Hindlimb muscle (tissue), 1 donor: ENCODE data around the gene FREY1. TPM values are rescaled to one million over a fixed set of nuclear protein-coding genes. Genes with fewer than 3 reads are reported as not detected.

ENCODE experiments used
- DNase-seq: peaks from one replicate; pipeline ENCODE4 v3.0.0-alpha.2; 2013
- polyA plus RNA-seq: library from polyadenylated mRNA; unstranded; fragments of 120-200 nt; gene quantifications from one replicate; pipeline ENCODE4 v1.2.1, GENCODE V29; 2013; ENCODE audit not compliant: insufficient read length

FREY1 gene
- polyA plus RNA-seq, 1 donor = 0.26 TPM

- no peak for DNase-seq
Observed at GRCh38 chr11:45892856-45893255, 14.2 kb downstream of the FREY1 start.

- DNase-seq = no peak
Observed at GRCh38 chr11:45890886-45891550, 16.1 kb downstream of the FREY1 start.

- no peak for DNase-seq
Observed at GRCh38 chr11:45889966-45890365, 17.1 kb downstream of the FREY1 start.

- DNase-seq = no peak
Observed at GRCh38 chr11:45889555-45889954, 17.5 kb downstream of the FREY1 start.

GRCh38 chr11:45887587-45887986 is 19.5 kb downstream of the FREY1 start:
- no peak for DNase-seq

GRCh38 chr11:45886816-45887520 is 20.1 kb downstream of the FREY1 start:
- DNase-seq = no peak

GRCh38 chr11:45885921-45886721 is 20.9 kb downstream of the FREY1 start:
- no peak for DNase-seq

- peak; percentile 37 for DNase-seq
Observed at GRCh38 chr11:45885274-45885920, 21.7 kb downstream of the FREY1 start, which contains the start of gene MAPK8IP1. Gene MAPK8IP1 (plus strand): TSS chr11:45885651. CDS start chr11:45885821, 170 bp downstream.

GRCh38 chr11:45884596-45885185 is 22.4 kb downstream of the FREY1 start:
- no peak for DNase-seq

- no peak for DNase-seq
Observed at GRCh38 chr11:45881708-45882368, 25.2 kb downstream of the FREY1 start.

GRCh38 chr11:45880772-45881570 is 26.1 kb downstream of the FREY1 start:
- DNase-seq = no peak

GRCh38 chr11:45879803-45880686 is 27.0 kb downstream of the FREY1 start:
- no peak for DNase-seq

GRCh38 chr11:45877845-45878244 is 29.2 kb downstream of the FREY1 start:
- DNase-seq = no peak

GRCh38 chr11:45877221-45877620 is 29.9 kb downstream of the FREY1 start:
- DNase-seq = no peak

GRCh38 chr11:45876401-45876800 is 30.7 kb downstream of the FREY1 start:
- DNase-seq = no peak

GRCh38 chr11:45872651-45873356 is 34.3 kb downstream of the FREY1 start:
- no peak for DNase-seq

- DNase-seq = no peak
Observed at GRCh38 chr11:45871638-45872037, 35.4 kb downstream of the FREY1 start.

GRCh38 chr11:45870706-45871105 is 36.4 kb downstream of the FREY1 start:
- no peak for DNase-seq

GRCh38 chr11:45869551-45869950 is 37.5 kb downstream of the FREY1 start:
- DNase-seq = no peak
